GM12891 (cell line): ENCODE data around the gene DMKN.

ENCODE experiments used
- POLR2A ChIP-seq: IDR thresholded peaks from 2 replicates; pipeline ENCODE4 v1.6.1; 2011; ENCODE audit warnings: low read depth, low read length, control low read depth
- TAF1 ChIP-seq: IDR thresholded peaks from 2 replicates; pipeline ENCODE4 v1.6.1; 2011; ENCODE audit warnings: low read depth, low read length, control low read depth

GRCh38 chr19:35543280-35544109, 30.0 kb upstream of the DMKN start:
- peak; percentile 45; the same call in 1 of the 2 replicates for TF ChIP-seq POLR2A
- no peak for TF ChIP-seq TAF1
